Globus pallidus (tissue), 1 donor: Measurements from ENCODE around the gene TPRG1.

Experiments used
- DNase-seq: peaks from one replicate; pipeline ENCODE4 v3.0.0-alpha.2; 2015; ENCODE audit warnings: low spot score

Gene TPRG1

GRCh38 chr3:189171707-189172106, at the start of gene TPRG1:
Gene TPRG1, plus strand, starts transcription at chr3:189171971. Its CDS starts 35,414 bp downstream, at chr3:189207385.
- DNase-seq: no peak

DNA sequence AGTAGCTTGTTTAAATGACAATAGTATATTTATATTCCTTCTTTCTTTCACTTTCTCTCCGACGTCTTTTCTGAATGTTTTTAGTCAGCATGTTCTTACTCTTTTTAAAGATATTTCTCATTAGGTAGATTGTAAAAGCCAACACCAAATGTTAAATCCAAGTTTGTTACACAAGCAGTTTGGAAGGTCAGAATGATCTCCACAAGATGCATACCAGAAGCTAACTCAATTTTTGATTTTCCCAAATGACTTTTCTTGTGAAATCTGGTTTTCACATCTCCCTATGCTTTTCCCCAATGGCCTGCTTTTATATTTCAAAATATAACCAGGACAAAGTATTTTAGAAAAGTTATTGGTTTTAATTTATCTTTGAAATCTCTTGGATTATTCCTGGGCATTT, 49.7 kb upstream of the TPRG1 start:
- no peak for DNase-seq

DNA sequence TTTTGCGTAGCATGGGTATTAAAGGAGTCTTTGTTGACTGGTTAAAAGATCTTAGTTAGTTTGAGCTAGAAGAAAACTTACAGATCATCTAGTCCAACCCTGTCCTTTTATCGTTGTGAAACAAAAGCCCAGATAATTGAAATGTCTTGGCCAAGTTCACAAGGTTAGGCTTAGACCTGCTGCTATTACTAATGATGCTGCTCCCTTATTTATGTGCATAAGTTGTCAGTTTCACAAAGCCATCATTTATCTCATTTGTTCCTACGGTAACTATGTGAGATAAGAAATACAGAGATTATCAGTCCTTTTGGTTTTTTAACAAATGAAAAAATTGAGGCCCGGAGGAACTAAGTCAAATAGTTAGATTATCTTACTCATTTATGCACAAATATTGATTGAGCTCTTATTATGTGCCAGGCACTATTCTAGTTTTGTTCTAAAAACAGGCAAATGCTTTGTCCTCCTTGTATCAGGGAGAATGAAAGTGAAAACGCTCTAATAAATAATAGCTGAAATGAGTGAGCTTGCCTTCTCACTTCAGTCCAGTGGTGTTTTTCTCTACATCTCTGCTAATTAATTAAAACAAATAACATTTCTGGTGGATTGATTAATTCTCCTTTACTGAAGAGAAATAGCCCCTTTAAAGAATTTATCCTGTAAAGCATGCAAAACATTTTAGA, 49.1 kb upstream of the TPRG1 start:
- peak; percentile 23 for DNase-seq

- DNase-seq: peak; percentile 23
These were observed 48.0 kb upstream of the TPRG1 start for GRCh38 chr3:189123595-189124387.

GRCh38 chr3:189132231-189132671, 39.5 kb upstream of the TPRG1 start:
- no peak for DNase-seq

GRCh38 chr3:189132839-189133238, 38.9 kb upstream of the TPRG1 start:
- no peak for DNase-seq

DNA sequence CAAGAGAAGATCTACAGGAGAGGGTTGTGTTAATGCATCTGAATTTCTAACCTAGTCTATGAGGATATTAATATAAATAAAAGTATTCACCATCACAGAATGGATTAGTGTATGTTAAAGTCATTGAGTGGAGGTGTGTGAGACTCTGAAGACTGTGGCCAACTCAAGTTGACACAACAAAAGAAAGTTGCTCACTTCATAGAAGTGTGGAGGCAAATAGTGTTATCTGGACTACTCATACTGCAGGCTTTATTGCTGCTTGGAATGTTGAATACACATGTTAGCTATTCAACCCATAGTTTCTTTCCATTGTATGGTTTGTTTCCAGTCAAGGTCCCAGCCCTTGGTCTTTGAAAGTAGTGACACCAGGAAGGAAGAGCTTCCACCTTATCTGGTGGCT, 38.0 kb upstream of the TPRG1 start:
- DNase-seq: no peak

GRCh38 chr3:189137416-189137815, 34.4 kb upstream of the TPRG1 start:
- no peak for DNase-seq

- DNase-seq: no peak
These were observed 32.7 kb upstream of the TPRG1 start for GRCh38 chr3:189138901-189139610.

- no peak for DNase-seq
These were observed 32.2 kb upstream of the TPRG1 start for GRCh38 chr3:189139611-189139940.

DNA sequence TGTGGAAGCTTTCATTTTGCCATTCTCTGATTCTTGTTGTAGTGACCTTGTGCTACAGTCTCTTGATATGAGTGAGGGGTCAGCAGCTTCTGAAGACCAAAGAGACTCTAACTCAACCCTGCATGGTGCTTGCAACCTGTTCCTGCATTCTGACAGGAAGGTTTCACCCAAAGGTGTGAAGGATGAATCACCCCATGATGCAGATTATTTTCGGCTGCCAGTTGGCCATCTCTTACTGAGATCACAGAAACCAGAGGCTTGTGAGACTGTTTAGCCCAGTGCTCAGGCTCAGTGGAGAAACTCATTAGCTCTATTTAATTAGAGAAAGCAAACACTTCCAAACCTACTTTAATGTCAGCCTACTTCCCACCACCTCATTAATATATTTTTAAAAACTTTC, 29.2 kb upstream of the TPRG1 start:
- no peak for DNase-seq

GRCh38 chr3:189143321-189143720, 28.4 kb upstream of the TPRG1 start:
- no peak for DNase-seq

- DNase-seq: no peak
These were observed 28.0 kb upstream of the TPRG1 start for GRCh38 chr3:189143771-189144170.

GRCh38 chr3:189144645-189145044, 27.1 kb upstream of the TPRG1 start:
- DNase-seq: no peak

DNA sequence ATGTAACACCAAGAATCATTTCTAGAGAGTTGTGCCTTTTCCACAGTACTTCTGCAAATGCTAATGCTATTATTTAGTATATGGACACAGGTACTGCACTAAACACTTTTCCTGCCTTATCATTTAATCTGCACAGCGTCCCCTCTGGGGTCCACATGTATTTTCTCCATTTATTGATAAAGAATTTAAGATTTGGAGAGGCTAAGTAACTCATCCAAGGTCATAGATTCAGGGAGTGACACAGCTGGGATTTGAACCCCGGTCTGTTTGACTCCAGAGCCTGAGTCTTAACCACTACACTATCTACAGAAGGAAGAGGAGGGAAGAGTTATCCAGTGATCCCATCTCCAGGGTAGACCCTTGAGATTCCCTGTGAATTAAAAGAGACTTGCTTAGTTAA, 24.9 kb upstream of the TPRG1 start:
- DNase-seq: no peak

DNA sequence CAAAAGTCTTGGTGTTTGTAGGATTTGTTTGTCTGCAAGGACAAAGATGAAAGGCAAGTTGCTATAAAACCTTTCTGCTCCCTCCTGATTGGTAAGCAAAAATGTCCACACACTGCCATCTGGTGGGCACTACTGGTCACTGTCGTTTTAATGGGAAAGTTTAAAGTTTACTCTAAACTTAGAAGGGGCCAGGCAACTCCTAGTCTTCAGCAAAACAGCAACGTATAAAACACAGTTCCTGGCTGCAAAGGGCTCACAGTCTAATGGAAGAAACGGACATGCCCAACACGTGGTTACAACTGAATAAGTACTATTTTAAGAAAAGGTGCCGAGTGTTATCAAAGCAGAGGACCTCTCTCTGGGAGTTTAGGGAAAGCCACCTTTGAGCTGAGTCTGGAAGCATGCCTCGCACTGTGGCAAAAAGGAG, 23.7 kb upstream of the TPRG1 start:
- DNase-seq: peak; percentile 57

DNA sequence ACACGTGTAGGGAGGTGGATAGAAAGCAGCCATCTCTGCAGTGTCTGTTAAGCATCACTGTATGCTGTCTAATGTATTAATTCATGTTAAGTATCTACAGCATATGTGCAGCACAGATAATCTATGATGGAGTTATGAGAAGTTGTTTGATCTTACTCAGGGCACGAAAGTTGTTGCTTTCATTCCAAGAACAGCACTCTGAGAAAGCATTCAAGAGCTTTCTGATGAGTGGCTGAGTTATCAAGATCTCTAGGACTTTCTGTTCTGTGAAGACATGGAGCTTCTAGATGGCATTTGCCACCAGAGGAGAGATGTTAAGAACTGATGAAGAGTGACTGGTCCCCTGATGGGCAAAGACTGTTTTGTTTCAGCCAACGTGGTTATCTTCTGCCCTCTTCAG, 22.6 kb upstream of the TPRG1 start:
- DNase-seq: no peak

DNA sequence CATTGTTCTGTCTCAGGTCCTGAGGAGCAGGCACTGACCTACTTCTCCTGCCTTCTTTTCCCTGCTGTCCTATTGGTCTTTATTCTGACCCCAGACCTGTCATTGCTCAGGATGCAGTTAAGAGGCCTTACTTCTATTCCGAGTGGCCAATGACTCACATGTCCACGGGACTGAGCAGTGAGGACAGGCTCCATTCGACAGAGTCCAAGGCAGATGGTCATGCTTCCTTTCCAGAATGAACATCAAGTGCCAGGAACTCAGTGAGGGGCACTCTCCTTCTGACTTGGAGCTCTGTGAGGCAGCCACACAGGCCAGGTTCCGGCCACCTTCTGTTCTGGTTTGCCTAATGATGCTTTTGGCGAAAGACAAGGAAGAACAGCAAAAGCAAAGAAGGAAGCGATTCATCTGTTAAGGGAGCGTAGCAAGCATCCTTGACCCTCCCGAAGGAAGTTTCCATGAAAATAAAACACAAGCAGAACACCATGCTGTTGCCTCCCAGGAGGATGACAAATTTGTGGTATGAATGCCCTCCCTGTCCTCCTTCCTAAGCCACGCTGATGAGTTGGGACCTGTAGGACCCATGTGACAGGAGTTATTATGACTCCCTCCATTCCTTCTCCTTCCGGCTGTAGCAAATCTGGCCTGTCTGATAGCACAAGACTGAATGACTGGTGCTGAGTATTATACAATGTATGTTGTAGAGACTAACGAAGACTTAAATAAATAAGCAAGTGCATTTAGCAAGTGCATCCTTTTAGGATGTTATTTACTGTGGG, 14.4 kb upstream of the TPRG1 start:
- no peak for DNase-seq

DNA sequence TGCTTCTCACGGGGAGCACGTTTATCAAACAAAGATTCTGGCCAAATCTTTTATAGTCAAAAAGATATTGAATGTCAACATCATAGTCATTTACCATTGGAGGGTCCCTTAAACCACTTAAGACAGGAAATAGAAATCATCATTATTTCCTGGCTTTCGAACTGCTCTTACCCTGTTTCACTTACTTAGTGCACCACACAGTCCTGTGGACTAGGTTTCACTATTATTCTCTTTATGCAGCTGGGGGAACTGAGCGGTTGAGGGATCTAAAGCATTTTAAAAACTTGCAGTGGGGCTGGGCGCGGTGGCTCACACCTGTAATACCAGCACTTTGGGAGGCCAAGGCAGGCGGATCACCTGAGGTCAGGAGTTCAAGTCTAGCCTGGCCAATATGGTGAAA, 13.7 kb upstream of the TPRG1 start:
- DNase-seq: no peak

DNA sequence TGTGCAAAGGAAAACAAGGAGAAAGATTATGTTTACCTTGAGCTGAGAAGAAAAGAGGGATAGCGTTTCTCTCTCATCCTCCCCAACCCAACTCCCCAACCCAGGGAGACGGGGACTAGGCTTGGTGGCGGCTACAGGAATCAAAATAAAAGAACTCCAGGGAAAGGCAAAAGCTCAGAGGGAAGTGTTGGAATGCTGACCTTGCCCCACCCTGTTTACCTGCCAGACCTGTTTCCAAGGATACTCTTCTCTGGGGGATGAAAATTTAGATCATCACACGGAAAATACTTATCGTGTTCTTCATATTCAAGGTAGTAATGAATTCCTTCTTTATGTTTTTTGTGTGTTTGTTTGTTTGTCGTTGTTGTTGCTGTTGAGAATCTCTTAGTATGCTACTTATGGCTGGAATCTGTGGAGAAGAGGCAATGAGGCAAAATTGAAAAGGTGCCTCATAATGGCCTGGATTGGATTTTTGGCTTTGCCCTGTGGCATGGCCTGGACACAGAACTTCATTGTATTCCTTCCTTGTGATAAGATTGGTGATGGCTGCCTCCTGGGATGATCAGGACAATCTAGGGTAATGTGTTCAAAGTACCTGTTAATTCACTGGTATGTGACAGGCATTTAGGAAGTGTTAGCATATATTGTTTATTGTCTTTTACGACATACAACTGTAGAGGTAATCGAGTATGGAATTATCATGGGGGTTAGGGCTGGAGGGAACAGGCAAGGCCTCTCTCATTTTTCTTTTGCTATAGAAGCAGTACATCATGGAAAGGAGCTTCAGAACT, 11.1 kb upstream of the TPRG1 start:
- DNase-seq: no peak

DNA sequence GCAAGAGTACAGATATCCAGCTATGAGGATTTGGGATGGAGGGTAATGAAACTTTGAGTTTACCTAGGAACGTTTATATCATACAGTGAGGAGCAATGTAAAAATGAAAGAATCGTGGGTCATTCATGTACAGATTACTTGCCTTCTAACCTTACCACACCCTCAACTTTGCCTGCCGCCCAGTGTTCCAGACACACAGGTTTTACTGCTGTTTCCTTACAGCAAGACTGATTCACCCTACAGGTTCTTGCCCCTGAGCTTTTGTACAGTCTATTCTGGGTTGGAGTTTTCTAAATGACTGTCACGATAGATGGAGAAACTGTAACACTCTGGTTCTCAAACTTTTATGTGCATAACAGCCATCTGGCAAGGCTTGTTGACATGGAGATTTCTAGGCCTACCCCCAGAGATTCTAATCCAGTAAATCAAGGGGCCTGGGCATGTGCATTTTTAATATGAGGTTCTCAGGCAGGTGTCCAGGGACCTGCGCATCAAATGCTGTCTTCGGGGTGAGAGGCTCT, 6.6 kb upstream of the TPRG1 start:
- no peak for DNase-seq
